GM12874 (cell line): ENCODE measurements around the gene MYEOV.

Source experiments
- TF ChIP-seq, protein P1 (sequence below): IDR thresholded peaks from 2 replicates; pipeline ENCODE4 v1.5.1; 2011; ENCODE audit warnings: low read depth, mild to moderate bottlenecking, control low read depth, low read length, moderate library complexity; ENCODE audit not compliant: insufficient read depth

MYEOV gene

DNA sequence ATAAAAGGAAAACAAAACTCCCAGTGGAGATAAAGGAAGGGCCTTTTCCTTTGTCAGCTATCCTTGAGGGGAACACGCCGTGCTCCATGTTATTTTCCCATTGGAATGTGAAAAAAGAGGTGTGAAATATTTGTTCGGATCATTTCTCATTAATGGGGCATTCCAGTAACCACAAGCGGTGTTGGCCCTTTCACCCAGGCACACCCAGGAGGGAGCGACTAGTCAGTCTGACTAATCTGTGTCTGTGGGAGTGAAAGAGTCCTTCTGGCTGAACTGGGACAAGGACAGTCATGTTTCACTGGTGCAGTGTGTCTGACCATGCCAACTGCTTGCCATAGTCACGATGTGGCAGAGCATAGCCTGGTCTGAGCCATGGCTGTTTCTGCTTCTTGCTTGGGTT, 13.0 kb upstream of the MYEOV start:
- TF ChIP-seq, protein P1, sequence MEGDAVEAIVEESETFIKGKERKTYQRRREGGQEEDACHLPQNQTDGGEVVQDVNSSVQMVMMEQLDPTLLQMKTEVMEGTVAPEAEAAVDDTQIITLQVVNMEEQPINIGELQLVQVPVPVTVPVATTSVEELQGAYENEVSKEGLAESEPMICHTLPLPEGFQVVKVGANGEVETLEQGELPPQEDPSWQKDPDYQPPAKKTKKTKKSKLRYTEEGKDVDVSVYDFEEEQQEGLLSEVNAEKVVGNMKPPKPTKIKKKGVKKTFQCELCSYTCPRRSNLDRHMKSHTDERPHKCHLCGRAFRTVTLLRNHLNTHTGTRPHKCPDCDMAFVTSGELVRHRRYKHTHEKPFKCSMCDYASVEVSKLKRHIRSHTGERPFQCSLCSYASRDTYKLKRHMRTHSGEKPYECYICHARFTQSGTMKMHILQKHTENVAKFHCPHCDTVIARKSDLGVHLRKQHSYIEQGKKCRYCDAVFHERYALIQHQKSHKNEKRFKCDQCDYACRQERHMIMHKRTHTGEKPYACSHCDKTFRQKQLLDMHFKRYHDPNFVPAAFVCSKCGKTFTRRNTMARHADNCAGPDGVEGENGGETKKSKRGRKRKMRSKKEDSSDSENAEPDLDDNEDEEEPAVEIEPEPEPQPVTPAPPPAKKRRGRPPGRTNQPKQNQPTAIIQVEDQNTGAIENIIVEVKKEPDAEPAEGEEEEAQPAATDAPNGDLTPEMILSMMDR = no peak

DNA sequence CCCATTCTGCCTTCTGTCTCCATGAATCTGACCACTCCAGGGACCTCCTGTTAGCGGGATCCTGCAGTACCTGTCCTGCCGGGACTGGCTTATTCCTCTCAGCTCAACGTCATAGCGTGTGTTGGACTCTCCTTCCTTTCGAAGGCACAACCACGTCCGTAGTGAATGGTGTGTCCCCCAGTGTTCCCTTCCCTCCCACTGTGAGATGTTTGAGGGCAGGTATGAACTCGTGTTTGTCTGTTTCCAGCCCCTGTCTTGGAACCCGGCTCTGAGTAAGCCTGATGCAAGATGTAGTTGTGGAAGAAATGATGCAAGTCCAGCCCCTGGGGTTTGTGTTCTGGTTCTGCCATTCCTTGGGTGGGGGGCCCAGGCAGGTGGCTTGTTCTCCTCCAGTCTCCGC, 10.5 kb upstream of the MYEOV start:
- TF ChIP-seq, protein P1 = no peak

DNA sequence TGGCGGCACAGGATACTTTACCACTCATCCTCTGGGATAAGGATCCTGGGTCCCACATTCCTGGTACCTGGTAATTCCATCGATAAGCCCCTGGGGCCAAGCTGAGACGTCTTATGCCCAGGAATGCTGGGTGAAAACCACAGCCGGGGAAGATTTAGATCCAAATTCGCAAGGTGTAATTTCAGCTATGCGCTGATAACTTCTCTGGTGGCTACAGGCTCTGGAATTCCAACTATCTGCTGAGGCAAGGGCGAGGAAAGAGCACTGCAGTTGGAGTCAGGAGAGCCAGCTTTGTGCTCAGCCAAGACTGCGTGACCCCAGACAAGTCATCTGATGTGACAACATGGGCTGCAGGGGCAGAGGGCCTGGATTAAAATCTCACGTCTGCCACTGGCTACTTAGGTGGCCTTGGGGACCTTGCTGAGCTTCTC, 9.9 kb upstream of the MYEOV start:
- TF ChIP-seq, protein P1 = no peak

GRCh38 chr11:69285091-69285490, 8.9 kb upstream of the MYEOV start:
- TF ChIP-seq, protein P1 = no peak

DNA sequence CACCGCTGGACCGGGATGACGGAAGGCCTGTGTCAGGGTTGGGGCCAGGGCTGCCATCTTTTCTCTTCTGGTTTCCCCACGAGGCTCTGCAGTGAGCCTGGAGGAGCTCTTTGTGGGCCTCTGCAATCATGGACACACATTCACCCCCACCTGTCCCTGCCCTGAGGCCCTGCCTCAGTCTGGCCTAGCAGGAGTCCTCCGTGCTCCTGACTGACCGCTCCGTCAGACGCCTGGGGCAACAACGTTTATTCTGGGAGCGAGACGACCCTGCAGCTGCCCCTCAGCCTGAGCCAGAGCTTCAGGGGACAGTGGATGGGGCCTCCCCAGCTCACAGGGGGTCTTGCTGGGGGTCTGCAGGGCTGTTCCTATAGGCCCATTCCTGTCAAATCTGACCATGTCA, 8.2 kb upstream of the MYEOV start:
- TF ChIP-seq, protein P1 = no peak

DNA sequence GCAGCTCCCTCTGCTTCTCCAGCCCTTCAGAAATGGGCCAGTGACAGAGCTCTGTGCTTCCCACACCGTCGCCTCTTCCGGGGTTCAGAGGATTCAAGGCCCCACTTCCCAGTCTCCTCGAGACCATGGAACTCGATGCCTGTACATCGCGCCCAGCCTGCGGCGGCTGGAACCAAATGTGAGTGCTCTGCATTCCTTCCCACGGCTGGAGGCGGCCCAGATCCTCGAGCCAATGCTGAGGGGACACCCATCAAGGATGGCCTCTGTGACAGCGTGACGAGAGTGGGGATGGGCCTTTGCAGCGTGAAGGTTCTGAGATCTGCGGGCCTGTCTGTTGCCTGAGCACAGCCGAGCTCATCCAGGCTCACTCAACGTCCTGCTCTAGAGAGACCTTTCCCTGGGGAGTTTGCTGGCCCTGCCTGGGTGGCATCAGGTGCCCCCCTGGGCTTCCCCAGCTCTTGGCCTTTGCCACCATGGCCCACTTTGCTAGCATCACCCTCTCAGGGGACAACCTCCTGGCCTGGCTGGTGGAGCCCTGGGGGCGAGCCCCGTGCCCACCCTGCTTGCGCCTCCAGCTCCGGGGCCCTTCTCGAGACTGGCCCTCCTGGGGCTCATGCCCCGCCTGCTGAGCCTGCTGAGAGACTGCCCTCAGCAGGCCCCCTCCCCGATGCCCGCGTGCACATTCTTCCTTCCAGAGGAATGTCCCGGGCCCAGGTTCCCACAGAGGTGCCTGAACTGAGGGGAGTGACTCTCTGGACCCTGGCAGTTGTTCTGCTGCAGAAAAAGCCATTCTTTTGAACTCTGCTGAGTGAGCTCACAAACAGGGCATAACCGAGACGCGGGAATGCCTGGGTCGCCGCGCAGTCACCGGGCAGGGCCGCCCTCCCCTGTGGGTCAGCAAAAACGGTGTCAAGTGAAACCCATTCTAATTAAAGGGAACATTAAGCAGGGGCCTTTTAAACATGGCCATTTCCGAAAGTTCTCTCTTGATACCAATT, 7.3 kb upstream of the MYEOV start:
- TF ChIP-seq, protein P1 = no peak

- TF ChIP-seq, protein P1 = no peak
These were observed 5.7 kb upstream of the MYEOV start for GRCh38 chr11:69287968-69288882.
